Suprapubic skin (tissue), 4 donors: ENCODE measurements around the gene PGP.

Experiments used
- EP300 ChIP-seq: sonication (generic); formaldehyde crosslinking; IDR thresholded peaks from one replicate; pipeline ENCODE4 v1.6.1; 2017; ENCODE audit warnings: antibody characterized with exemption
- POLR2A ChIP-seq, 2 donors: fragments of 450-650 bp; IDR thresholded peaks; one replicate each; pipeline ENCODE4 v1.6.1; 2017; ENCODE audit warnings: antibody characterized with exemption in 2 of 2, mild to moderate bottlenecking in 2 of 2, moderate library complexity in 2 of 2
- POLR2AphosphoS5 ChIP-seq, 3 donors: sonication (generic); formaldehyde crosslinking; IDR thresholded peaks; one replicate each; pipeline ENCODE4 v1.6.1; 2017; ENCODE audit warnings: antibody characterized with exemption in 3 of 3

- no peak for TF ChIP-seq EP300
- no peak for TF ChIP-seq POLR2A (IDR thresholded peaks at IDR 0.05)
- no peak for TF ChIP-seq POLR2AphosphoS5 (IDR thresholded peaks at IDR 0.05)
Observed at GRCh38 chr16:2172688-2173335, 41.8 kb downstream of the PGP start.
